PFSK-1 (cell line): Measurements from ENCODE around the gene CFAP74.

Source experiments
- FOXP2 ChIP-seq: optimal IDR thresholded peaks from 2 replicates; pipeline ENCODE3; 2011; ENCODE audit warnings: borderline replicate concordance, control low read depth, inconsistent platforms; ENCODE audit not compliant: insufficient read depth; ENCODE audit errors: extremely low read length, extremely low read depth
- POLR2AphosphoS5 ChIP-seq: IDR thresholded peaks from 2 replicates; pipeline ENCODE4 v1.6.1; 2012; ENCODE audit warnings: low read depth, mild to moderate bottlenecking, control low read depth, low read length, moderate library complexity
- REST ChIP-seq, 2 experiments: IDR thresholded peaks; 2 replicates each; pipeline versions ENCODE4 v1.6.1 to v1.8.0; 2011 to 2012; ENCODE audit warnings: low read depth in 2 of 2, low read length in 2 of 2, control low read depth in 1 of 2, inconsistent platforms in 1 of 2, mild to moderate bottlenecking in 1 of 2, moderate library complexity in 1 of 2; ENCODE audit not compliant: insufficient read depth in 1 of 2
- SIN3A ChIP-seq: IDR thresholded peaks from 2 replicates; pipeline ENCODE4 v1.6.1; 2012; ENCODE audit warnings: mild to moderate bottlenecking, low read length, moderate library complexity, borderline replicate concordance; ENCODE audit not compliant: insufficient read depth
- TAF1 ChIP-seq: IDR thresholded peaks from 2 replicates; pipeline ENCODE4 v1.6.1; 2012; ENCODE audit warnings: low read length, control low read depth, borderline replicate concordance; ENCODE audit not compliant: insufficient read depth

The CFAP74 gene

GRCh38 chr1:1963570-1963969, 40.0 kb downstream of the CFAP74 start:
- TF ChIP-seq REST (IDR thresholded peaks at IDR 0.05; ENCODE audit: insufficient read depth in 1 of 2, low read depth in 2 of 2, low read length in 2 of 2) (no peak), FOXP2 (no peak), TAF1 (no peak), SIN3A (no peak), POLR2AphosphoS5 (no peak)

GRCh38 chr1:1962752-1963151, 40.8 kb downstream of the CFAP74 start:
- TF ChIP-seq SIN3A (no peak), FOXP2 (no peak), TAF1 (no peak), POLR2AphosphoS5 (no peak), REST (IDR thresholded peaks at IDR 0.05; ENCODE audit: insufficient read depth in 1 of 2, low read depth in 2 of 2, low read length in 2 of 2) (no peak)

GRCh38 chr1:1960480-1961196, 42.9 kb downstream of the CFAP74 start:
- no peak for TF ChIP-seq POLR2AphosphoS5

- no peak for TF ChIP-seq TAF1
- no peak for TF ChIP-seq POLR2AphosphoS5
- TF ChIP-seq FOXP2: no peak
- TF ChIP-seq REST (IDR thresholded peaks at IDR 0.05; ENCODE audit: insufficient read depth in 1 of 2, low read depth in 2 of 2, low read length in 2 of 2): no peak
- TF ChIP-seq SIN3A: no peak
Observed at GRCh38 chr1:1959840-1960479, 43.6 kb downstream of the CFAP74 start.

- TF ChIP-seq REST (IDR thresholded peaks at IDR 0.05; ENCODE audit: insufficient read depth in 1 of 2, low read depth in 2 of 2, low read length in 2 of 2): no peak
- no peak for TF ChIP-seq SIN3A
- TF ChIP-seq POLR2AphosphoS5: no peak
- TF ChIP-seq FOXP2: no peak
- TF ChIP-seq TAF1: no peak
Observed at GRCh38 chr1:1959459-1959839, 44.1 kb downstream of the CFAP74 start.
